Panc1 (cell line): ENCODE results near the gene KCNQ4. TPM values are rescaled to one million over a fixed set of nuclear protein-coding genes. Genes with fewer than 3 reads are reported as not detected.

Experiments
- ATAC-seq: fragments of 200-7000 bp; cut with Tn5 transposase; 2 replicates; pipeline ENCODE4 v1.9.1; 2020; ENCODE audit warnings: mild to moderate bottlenecking, moderate library complexity
- BruUV-seq: library from RNA; stranded (reverse); fragments of 400-500 nt; replicated peaks from 2 replicates; lab custom pipeline; 2021; lab: Mats Ljungman, UMichigan
- CTCF ChIA-PET: fragments of 300-600 bp; sonication (Branson Sonifier 250); formaldehyde crosslinking; loops from one replicate; lab custom pipeline; 2022; ENCODE audit warnings: antibody characterized with exemption; lab: Charles Lee
- POLR2A ChIA-PET: fragments of 300-600 bp; sonication (Branson Sonifier 250); formaldehyde crosslinking; loops from one replicate; lab custom pipeline; 2022; ENCODE audit warnings: antibody characterized with exemption; lab: Charles Lee
- DNase-seq: peaks from one replicate; pipeline ENCODE4 v3.0.0-alpha.2; 2010; ENCODE audit warnings: low read depth, low spot score
- H3K27ac ChIP-seq: 2 replicates; pipeline ENCODE4 v1.5.1; 2011; ENCODE audit warnings: mild to moderate bottlenecking, low read length, inconsistent platforms
- H3K27me3 ChIP-seq: fragments of 200-500 bp; sonication (Bioruptor generic); 2 replicates; pipeline ENCODE4 v1.6.0; 2014; ENCODE audit warnings: low read length, inconsistent platforms; ENCODE audit not compliant: control insufficient read depth, insufficient read depth
- H3K36me3 ChIP-seq: fragments of 200-500 bp; sonication (Bioruptor generic); 2 replicates; pipeline ENCODE4 v1.5.1; 2014; ENCODE audit warnings: inconsistent platforms, mild to moderate bottlenecking, low read length, moderate library complexity; ENCODE audit not compliant: control insufficient read depth, insufficient read depth
- H3K4me1 ChIP-seq: 2 replicates; pipeline ENCODE4 v1.5.1; 2011; ENCODE audit warnings: inconsistent platforms, mild to moderate bottlenecking, low read length, moderate library complexity; ENCODE audit not compliant: control insufficient read depth, insufficient read depth
- H3K4me3 ChIP-seq, 2 experiments: 2 replicates each; pipeline ENCODE4 v1.5.1; 2011 to 2012; ENCODE audit warnings: low read depth in 2 of 2, low read length in 2 of 2, mild to moderate bottlenecking in 2 of 2, inconsistent platforms in 1 of 2, moderate library complexity in 1 of 2
- H3K9me3 ChIP-seq: fragments of 200-500 bp; sonication (Bioruptor generic); 2 replicates; pipeline ENCODE4 v1.5.1; 2014; ENCODE audit warnings: low read depth, mild to moderate bottlenecking, inconsistent platforms, low read length, moderate library complexity; ENCODE audit not compliant: control insufficient read depth, insufficient read depth
- POLR2AphosphoS5 ChIP-seq: IDR thresholded peaks from 2 replicates; pipeline ENCODE4 v1.6.1; 2012; ENCODE audit warnings: mild to moderate bottlenecking, low read depth, low read length, moderate library complexity
- REST ChIP-seq, 2 experiments: IDR thresholded peaks; 2 replicates each; pipeline ENCODE4 v1.6.1; 2011 to 2012; ENCODE audit warnings: low read depth in 2 of 2, control low read depth in 1 of 2, low read length in 1 of 2, mild to moderate bottlenecking in 1 of 2, moderate library complexity in 1 of 2; ENCODE audit not compliant: insufficient read depth in 1 of 2
- SIN3A ChIP-seq: IDR thresholded peaks from 2 replicates; pipeline ENCODE4 v1.6.1; 2012; ENCODE audit warnings: low read depth, mild to moderate bottlenecking, low read length, moderate library complexity, borderline replicate concordance; ENCODE audit not compliant: insufficient read depth
- TCF7L2 ChIP-seq: IDR thresholded peaks from 2 replicates; pipeline ENCODE4 v1.6.1; 2011; ENCODE audit warnings: mild to moderate bottlenecking, low read depth, low read length, inconsistent platforms
- in situ Hi-C: cut with HindIII; loops from 2 replicates; pipeline ENCODE4 v1.10.0; 2016; ENCODE audit warnings: low sequenced_read_pairs, low pct_unique_long_range_greater_than_20kb
- intact Hi-C: fragments of 100-400 bp; cut with micrococcal nuclease; formaldehyde crosslinking; loops from one replicate; pipeline ENCODE4 v1.10.0; 2022; ENCODE audit not compliant: unreplicated experiment
- total RNA-seq: library from RNA; stranded (reverse); gene quantifications from one replicate; pipeline ENCODE4 v1.2.1, GENCODE V29; 2021; ENCODE audit not compliant: unreplicated experiment
- TF ChIP-seq, protein P1 (sequence below): fragments of 450-650 bp; IDR thresholded peaks from 2 replicates; pipeline ENCODE4 v1.5.1; 2017; ENCODE audit warnings: mild to moderate bottlenecking

KCNQ4 gene
- total RNA-seq, 1 experiment from 2014 or later: 2.6 TPM

DNA sequence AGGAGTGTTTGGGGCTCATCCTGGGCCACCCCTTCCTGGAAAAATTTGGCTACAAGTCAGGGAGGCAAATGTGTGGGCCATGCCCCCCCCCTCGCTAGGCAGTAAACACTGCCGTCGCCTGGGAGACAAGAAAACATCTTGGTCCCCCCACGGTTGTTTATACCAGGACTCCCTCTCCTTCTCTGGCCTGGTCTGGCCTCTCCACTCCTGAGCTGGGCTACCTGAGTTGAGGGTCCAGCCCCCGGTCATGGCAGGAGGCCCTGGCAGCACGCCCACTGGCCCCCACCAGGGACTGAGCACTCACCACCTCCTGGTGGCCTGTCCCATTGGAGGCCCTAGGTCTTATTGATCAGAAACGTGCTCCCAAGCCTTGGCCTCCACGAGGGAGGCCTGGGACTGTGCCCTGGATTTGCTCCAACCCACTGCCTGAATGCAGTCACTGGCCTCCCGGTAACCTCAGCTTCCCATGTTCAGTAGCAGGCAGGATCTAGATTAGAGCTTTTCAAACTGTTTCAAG is 15.8 kb downstream of the KCNQ4 start:
- H3K36me3 ChIP-seq: no peaks in the 10 kb centered on the region
- peaks cover 13% of the 10 kb centered on the region for H3K4me1 ChIP-seq
- no TSS peak for BruUV-seq
- no peak overlapping the region for H3K4me3 ChIP-seq
- DNase-seq (no peak), ATAC-seq (no peak)
- no peaks in the 10 kb centered on the region for H3K27me3 ChIP-seq
- H3K27ac ChIP-seq: no peak overlapping the region
- CTCF ChIA-PET: no interaction called here
- no peak for TF ChIP-seq REST (IDR thresholded peaks at IDR 0.05; ENCODE audit: insufficient read depth in 1 of 2, low read depth in 2 of 2, low read length in 1 of 2)
- no peak for TF ChIP-seq POLR2AphosphoS5
- TF ChIP-seq, protein P1, sequence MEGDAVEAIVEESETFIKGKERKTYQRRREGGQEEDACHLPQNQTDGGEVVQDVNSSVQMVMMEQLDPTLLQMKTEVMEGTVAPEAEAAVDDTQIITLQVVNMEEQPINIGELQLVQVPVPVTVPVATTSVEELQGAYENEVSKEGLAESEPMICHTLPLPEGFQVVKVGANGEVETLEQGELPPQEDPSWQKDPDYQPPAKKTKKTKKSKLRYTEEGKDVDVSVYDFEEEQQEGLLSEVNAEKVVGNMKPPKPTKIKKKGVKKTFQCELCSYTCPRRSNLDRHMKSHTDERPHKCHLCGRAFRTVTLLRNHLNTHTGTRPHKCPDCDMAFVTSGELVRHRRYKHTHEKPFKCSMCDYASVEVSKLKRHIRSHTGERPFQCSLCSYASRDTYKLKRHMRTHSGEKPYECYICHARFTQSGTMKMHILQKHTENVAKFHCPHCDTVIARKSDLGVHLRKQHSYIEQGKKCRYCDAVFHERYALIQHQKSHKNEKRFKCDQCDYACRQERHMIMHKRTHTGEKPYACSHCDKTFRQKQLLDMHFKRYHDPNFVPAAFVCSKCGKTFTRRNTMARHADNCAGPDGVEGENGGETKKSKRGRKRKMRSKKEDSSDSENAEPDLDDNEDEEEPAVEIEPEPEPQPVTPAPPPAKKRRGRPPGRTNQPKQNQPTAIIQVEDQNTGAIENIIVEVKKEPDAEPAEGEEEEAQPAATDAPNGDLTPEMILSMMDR: no peak
- no peak for TF ChIP-seq SIN3A
- TF ChIP-seq TCF7L2: no peak
- intact Hi-C loops (no loop called here), in situ Hi-C loops (no loop called here)
- no peaks in the 10 kb centered on the region for H3K9me3 ChIP-seq
- POLR2A ChIA-PET: no interaction called here

- no TSS peak for BruUV-seq
- H3K27me3 ChIP-seq: no peaks in the 10 kb centered on the region
- no peak for DNase-seq
- H3K4me1 ChIP-seq: peaks cover 13% of the 10 kb centered on the region
- H3K27ac ChIP-seq: peak overlapping the region; percentile 71
- no peak for TF ChIP-seq TCF7L2
- peak overlapping the region; percentile 56 to 71 for H3K4me3 ChIP-seq
- CTCF ChIA-PET: interaction anchor here (0.5 kb wide), 1 partner anchor 134 kb away, joined by 5 read pairs; no protein-coding TSS in a partner anchor
- no peaks in the 10 kb centered on the region for H3K36me3 ChIP-seq
- POLR2A ChIA-PET: no interaction called here
- intact Hi-C loops (no loop called here), in situ Hi-C loops (no loop called here)
- no peaks in the 10 kb centered on the region for H3K9me3 ChIP-seq
- ATAC-seq: no peak
These were observed 18.1 kb downstream of the KCNQ4 start for GRCh38 chr1:40801742-40802077.

GRCh38 chr1:40802078-40802741 is 18.6 kb downstream of the KCNQ4 start:
- POLR2A ChIA-PET: no interaction called here
- intact Hi-C loops (no loop called here), in situ Hi-C loops (no loop called here)
- Histone ChIP-seq H3K4me1 (peaks cover 8% of the 10 kb centered on the region), H3K4me3 (peak overlapping the region; percentile 56 to 71), H3K9me3 (no peaks in the 10 kb centered on the region), H3K27ac (peak overlapping the region; percentile 71), H3K27me3 (no peaks in the 10 kb centered on the region), H3K36me3 (no peaks in the 10 kb centered on the region)
- CTCF ChIA-PET: interaction anchor here (0.5 kb wide), 1 partner anchor 134 kb away, joined by 5 read pairs; no protein-coding TSS in a partner anchor
- ATAC-seq: peak; percentile 89
- no TSS peak for BruUV-seq
- no peak for DNase-seq
- no peak for TF ChIP-seq POLR2AphosphoS5
- TF ChIP-seq REST (IDR thresholded peaks at IDR 0.05; ENCODE audit: insufficient read depth in 1 of 2, low read depth in 2 of 2, low read length in 1 of 2): no peak
- TF ChIP-seq SIN3A: no peak
